GM19452 (cell line): ENCODE data around the gene LIMCH1.
"Not testable (repeated sequence)": the region's sequence is repeated elsewhere in the genome, so short reads cannot be mapped to it uniquely, and the experiment has no call there.

Experiments used
- ATAC-seq: cut with Tn5 transposase; IDR thresholded peaks from one replicate; pipeline ENCODE4 v1.9.1; 2021; ENCODE audit not compliant: unreplicated experiment

Gene LIMCH1

GRCh38 chr4:41670982-41671381 is 133.0 kb downstream of the LIMCH1 start:
- no peak for ATAC-seq

- ATAC-seq = no peak
These were observed 140.3 kb downstream of the LIMCH1 start for GRCh38 chr4:41678086-41678816.

GRCh38 chr4:41678951-41679350 is 141.0 kb downstream of the LIMCH1 start:
- no peak for ATAC-seq

GRCh38 chr4:41679991-41680390 is 142.0 kb downstream of the LIMCH1 start:
- ATAC-seq = no peak

GRCh38 chr4:41681054-41681453 is 143.1 kb downstream of the LIMCH1 start:
- ATAC-seq = no peak

- ATAC-seq = no peak
These were observed 145.4 kb downstream of the LIMCH1 start for GRCh38 chr4:41683326-41683725.

- no peak for ATAC-seq
These were observed 148.9 kb downstream of the LIMCH1 start for GRCh38 chr4:41686893-41687292.

GRCh38 chr4:41687971-41688370 is 150.0 kb downstream of the LIMCH1 start:
- no peak for ATAC-seq

GRCh38 chr4:41692717-41693345 is 154.9 kb downstream of the LIMCH1 start:
- ATAC-seq = peak; percentile 63

- ATAC-seq = no peak
These were observed 155.7 kb downstream of the LIMCH1 start for GRCh38 chr4:41693629-41694028.

- ATAC-seq = no peak
These were observed 158.2 kb downstream of the LIMCH1 start for GRCh38 chr4:41696131-41696530.

GRCh38 chr4:41696763-41697162 is 158.8 kb downstream of the LIMCH1 start:
- no peak for ATAC-seq

- no peak for ATAC-seq
These were observed 164.0 kb downstream of the LIMCH1 start for GRCh38 chr4:41701983-41702382.

GRCh38 chr4:41702770-41703169 is 164.8 kb downstream of the LIMCH1 start:
- ATAC-seq = no peak

GRCh38 chr4:41703785-41704184 is 165.8 kb downstream of the LIMCH1 start:
- ATAC-seq = no peak

GRCh38 chr4:41709844-41710481 is 172.0 kb downstream of the LIMCH1 start:
- no peak for ATAC-seq

GRCh38 chr4:41711654-41712053 is 173.7 kb downstream of the LIMCH1 start:
- not testable (repeated sequence) for ATAC-seq

- ATAC-seq = no peak
These were observed 174.5 kb downstream of the LIMCH1 start for GRCh38 chr4:41712425-41712824.

GRCh38 chr4:41713768-41714167 is 175.8 kb downstream of the LIMCH1 start:
- no peak for ATAC-seq

- ATAC-seq = no peak
These were observed 176.5 kb downstream of the LIMCH1 start for GRCh38 chr4:41714364-41715000.

GRCh38 chr4:41715155-41715554 is 177.2 kb downstream of the LIMCH1 start:
- ATAC-seq = no peak

- no peak for ATAC-seq
These were observed 180.9 kb downstream of the LIMCH1 start for GRCh38 chr4:41718907-41719306.
